ENCODE results near the gene EIF4G3.

GRCh38 chr1:21121764-21122471 lies 54.8 kb downstream of the EIF4G3 start:
- TF ChIP-seq, protein P1, sequence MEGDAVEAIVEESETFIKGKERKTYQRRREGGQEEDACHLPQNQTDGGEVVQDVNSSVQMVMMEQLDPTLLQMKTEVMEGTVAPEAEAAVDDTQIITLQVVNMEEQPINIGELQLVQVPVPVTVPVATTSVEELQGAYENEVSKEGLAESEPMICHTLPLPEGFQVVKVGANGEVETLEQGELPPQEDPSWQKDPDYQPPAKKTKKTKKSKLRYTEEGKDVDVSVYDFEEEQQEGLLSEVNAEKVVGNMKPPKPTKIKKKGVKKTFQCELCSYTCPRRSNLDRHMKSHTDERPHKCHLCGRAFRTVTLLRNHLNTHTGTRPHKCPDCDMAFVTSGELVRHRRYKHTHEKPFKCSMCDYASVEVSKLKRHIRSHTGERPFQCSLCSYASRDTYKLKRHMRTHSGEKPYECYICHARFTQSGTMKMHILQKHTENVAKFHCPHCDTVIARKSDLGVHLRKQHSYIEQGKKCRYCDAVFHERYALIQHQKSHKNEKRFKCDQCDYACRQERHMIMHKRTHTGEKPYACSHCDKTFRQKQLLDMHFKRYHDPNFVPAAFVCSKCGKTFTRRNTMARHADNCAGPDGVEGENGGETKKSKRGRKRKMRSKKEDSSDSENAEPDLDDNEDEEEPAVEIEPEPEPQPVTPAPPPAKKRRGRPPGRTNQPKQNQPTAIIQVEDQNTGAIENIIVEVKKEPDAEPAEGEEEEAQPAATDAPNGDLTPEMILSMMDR (IDR thresholded peaks at IDR 0.05), result no peak
- no peak for TF ChIP-seq FOXM1 (IDR thresholded peaks at IDR 0.05; ENCODE audit: low read depth)
